ENCODE data around the gene RBM34. TPM values are rescaled to one million over a fixed set of nuclear protein-coding genes. Genes with fewer than 3 reads are reported as not detected.

Gene RBM34
- total and polyA plus RNA-seq, 10 of the 15 experiments (the other 5 are each of a cell fraction or from before 2014, with no cell fraction given): 46.4 to 132 (median 109) TPM

GRCh38 chr1:235105051-235106043, 55.7 kb downstream of the RBM34 start:
- H3K79me2 ChIP-seq (ENCODE audit: control insufficient read depth, insufficient read depth, low read length): no peaks in the 10 kb centered on the region
- in situ Hi-C loops (cut with MboI) (no loop called here), intact Hi-C loops (cut with micrococcal nuclease; ENCODE audit: unreplicated experiment) (loop anchor here (2.0 to 5.0 kb wide), 3 partner anchors 23 to 387 kb away; partner anchors contain the start of gene TOMM20)
- peak overlapping the region; percentile 30; the same call in 1 of the 2 replicates for H3K9ac ChIP-seq (ENCODE audit: control insufficient read depth, insufficient read depth, low read length)
- ChIA-PET CTCF (interaction anchor here (0.6 to 6.2 kb wide), 31 partner anchors 11 to 621 kb away, joined by 3 to 64 read pairs (median 3); partner anchors contain the start of genes B3GALNT2, RBM34 and TOMM20), POLR2A (interaction anchor here (0.6 to 1.6 kb wide), 13 partner anchors 8 to 1317 kb away, joined by 3 to 12 read pairs (median 4); partner anchors contain the start of gene RBM34), SMC1A (ENCODE audit: uncharacterized antibody, unreplicated experiment) (interaction anchor here (0.6 to 3.8 kb wide), 28 partner anchors 10 to 732 kb away, joined by 3 to 46 read pairs (median 4); partner anchors contain the start of genes RBM34 and TOMM20), RAD21 (ENCODE audit: unreplicated experiment) (interaction anchor here (0.7 to 3.9 kb wide), 20 partner anchors 10 to 399 kb away, joined by 3 to 30 read pairs (median 4); partner anchors contain the start of genes B3GALNT2, RBM34 and TOMM20)
- H2AFZ ChIP-seq (ENCODE audit: control insufficient read depth, low read depth, low read length): no peak overlapping the region
- FAIRE-seq: peak; percentile 95
- H3K4me2 ChIP-seq (ENCODE audit: control insufficient read depth, insufficient read depth): peak overlapping the region; percentile 32
- 14% methylated on average over 12 of the region's 12 CpGs for WGBS (ENCODE audit: insufficient coverage, insufficient replicate concordance, low lambda C conversion rate, missing lambda C conversion rate)
- peaks cover 17% of the 10 kb centered on the region for H3K4me1 ChIP-seq (ENCODE audit: control insufficient read depth, insufficient read depth, low read length)
- H4K20me1 ChIP-seq (ENCODE audit: control insufficient read depth, insufficient read depth): no peaks in the 10 kb centered on the region
- BruUV-seq (replicated peaks): no TSS peak
- peak overlapping the region; percentile 43 for H3K27ac ChIP-seq (ENCODE audit: control insufficient read depth, insufficient read depth)
- H3K27me3 ChIP-seq (replicated peaks in 1 of 2; ENCODE audit: control insufficient read depth in 2 of 2, insufficient read depth in 2 of 2, low read length in 1 of 2): no peaks in the 10 kb centered on the region
- H3K9me3 ChIP-seq (replicated peaks; ENCODE audit: control insufficient read depth, insufficient read depth, low read length): no peaks in the 10 kb centered on the region
- DNase-seq (ENCODE audit: low read depth, low spot score): peak; percentile 86
- ATAC-seq: peak; percentile 87
- H3K4me3 ChIP-seq: peak overlapping the region; percentile 60; the same call in 1 of the 2 replicates
- H3K36me3 ChIP-seq (ENCODE audit: control insufficient read depth in 2 of 2, insufficient read depth in 2 of 2, low read length in 1 of 2): peaks cover 13 to 14% of the 10 kb centered on the region in 2 experiments
- TF ChIP-seq YY1 (IDR thresholded peaks at IDR 0.05; ENCODE audit: low read depth, low read length) (no peak), IKZF2 (IDR thresholded peaks at IDR 0.05) (peak; percentile 30 to 43; a peak in 2 of 4 replicates), PAX5 (IDR thresholded peaks at IDR 0.05; ENCODE audit: borderline replicate concordance, low read depth, low read length) (0 out of 2 replicates have a peak, but pooled peaks have one; percentile 9), SKIL (IDR thresholded peaks at IDR 0.05; ENCODE audit: low read depth, poor library complexity, severe bottlenecking) (peak; percentile 78), PKNOX1 (IDR thresholded peaks at IDR 0.05) (peak; percentile 49; the same call in 1 of the 2 replicates), IRF4 (IDR thresholded peaks at IDR 0.05; ENCODE audit: low read depth, low read length) (0 out of 2 replicates have a peak, but pooled peaks have one; percentile 19), CREB1 (IDR thresholded peaks at IDR 0.05; ENCODE audit: low read depth) (0 out of 2 replicates have a peak, but pooled peaks have one; percentile 13), CEBPB (IDR thresholded peaks at IDR 0.05; ENCODE audit: borderline replicate concordance in 1 of 2, low read depth in 2 of 2, low read length in 2 of 2) (0 out of 4 replicates have a peak, but pooled peaks of 1 of the 2 experiments have one; percentile 33), BHLHE40 (IDR thresholded peaks at IDR 0.05; ENCODE audit: borderline replicate concordance in 1 of 2, low read depth in 2 of 2, low read length in 1 of 2) (peak; percentile 54 to 62; a peak in 3 of 4 replicates), MEF2B (IDR thresholded peaks at IDR 0.05; ENCODE audit: partially characterized antibody, poor library complexity, severe bottlenecking) (peak; percentile 14), RAD51 (IDR thresholded peaks at IDR 0.05) (no peak), MTA3 (IDR thresholded peaks at IDR 0.05; ENCODE audit: borderline replicate concordance, low read length) (peak; percentile 68; the same call in 1 of the 2 replicates), BCL3 (IDR thresholded peaks at IDR 0.05; ENCODE audit: borderline replicate concordance, insufficient read depth, low read depth, low read length, poor library complexity, severe bottlenecking) (peak; percentile 74), NFIC (IDR thresholded peaks at IDR 0.05; ENCODE audit: low read depth, low read length) (peak; percentile 48), CBFB (IDR thresholded peaks at IDR 0.05; ENCODE audit: low read depth) (no peak)

All from GM12878 (cell line).